ENCODE results near the gene MGST3.
A peak's percentile ranks its signal among the peaks of the same experiment; 100 is the strongest.
"Not testable (repeated sequence)": the region's sequence is repeated elsewhere in the genome, so short reads cannot be mapped to it uniquely, and the experiment has no call there.

Gene MGST3

GRCh38 chr1:165630629-165631341, at the start of gene MGST3:
Gene MGST3 (plus strand): TSS chr1:165631234. CDS start chr1:165649848, 18,614 bp downstream.
- peak; percentile 56 to 99 (median 87) for DNase-seq

- no peak for DNase-seq
Observed at GRCh38 chr1:165581926-165582325, 49.1 kb upstream of the MGST3 start.

- no peak for DNase-seq
Observed at GRCh38 chr1:165586398-165586797, 44.6 kb upstream of the MGST3 start.

DNA sequence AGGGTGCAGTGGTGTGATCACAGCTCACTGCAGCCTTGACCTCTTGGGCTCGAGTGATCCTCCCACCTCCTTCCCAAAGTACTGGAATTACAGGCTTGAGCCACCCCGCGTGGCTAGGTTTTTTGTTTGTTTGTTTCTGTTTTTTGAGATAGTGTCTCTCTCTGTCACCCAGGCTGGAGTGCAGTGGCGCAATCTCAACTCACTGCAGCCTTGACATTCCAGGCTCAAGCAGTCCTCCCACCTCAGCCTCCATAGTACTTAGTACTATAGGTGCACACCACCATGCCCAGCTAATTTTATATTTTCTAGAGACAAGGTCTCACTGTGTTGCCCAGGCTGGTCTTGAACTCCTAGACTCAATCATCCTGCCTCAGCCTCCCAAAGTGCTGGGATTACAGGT, 39.6 kb upstream of the MGST3 start:
- not testable (repeated sequence) for DNase-seq

DNA sequence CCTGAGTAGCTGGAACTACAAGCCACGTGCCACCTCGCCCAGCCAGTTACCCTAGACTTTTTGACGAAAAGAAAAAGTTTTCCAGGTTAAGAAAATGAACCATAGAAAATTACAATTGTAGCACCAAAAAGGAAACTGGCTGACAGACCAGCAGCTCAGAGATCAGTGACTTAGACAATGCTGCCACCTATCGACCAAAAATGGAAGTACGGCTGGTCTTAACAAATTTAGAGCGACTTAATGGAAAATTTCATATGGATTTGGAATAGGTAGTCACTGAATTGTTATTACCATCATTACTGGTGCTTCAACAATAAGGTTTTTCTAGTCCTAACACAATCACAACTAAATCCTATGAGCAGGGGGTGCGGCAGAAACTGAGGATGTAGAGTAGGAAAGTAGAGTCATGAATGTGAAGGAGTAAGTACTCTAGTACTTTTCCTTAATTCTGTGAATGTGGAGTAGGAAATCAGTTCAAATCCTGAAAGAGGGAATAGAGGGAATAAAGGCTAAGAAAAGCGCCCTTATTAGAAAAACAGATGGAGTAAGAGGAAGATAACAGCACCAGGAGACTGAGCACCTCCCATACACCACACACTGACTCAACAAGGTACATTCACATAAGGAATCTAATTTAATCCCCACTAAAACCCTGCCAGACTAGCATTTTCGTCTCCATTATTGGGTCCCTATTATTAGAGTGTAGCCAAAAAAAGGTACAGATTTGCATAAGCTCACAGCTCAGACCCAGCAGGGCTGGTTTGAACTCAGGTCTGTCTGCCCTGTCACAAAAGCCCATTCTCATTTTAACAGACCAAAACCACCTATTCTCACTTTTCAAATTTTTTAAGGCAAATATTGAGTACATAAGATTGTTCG, 37.9 kb upstream of the MGST3 start:
- DNase-seq = peak in 47 of 51 donors; percentile 2 to 82 (median 38)

DNA sequence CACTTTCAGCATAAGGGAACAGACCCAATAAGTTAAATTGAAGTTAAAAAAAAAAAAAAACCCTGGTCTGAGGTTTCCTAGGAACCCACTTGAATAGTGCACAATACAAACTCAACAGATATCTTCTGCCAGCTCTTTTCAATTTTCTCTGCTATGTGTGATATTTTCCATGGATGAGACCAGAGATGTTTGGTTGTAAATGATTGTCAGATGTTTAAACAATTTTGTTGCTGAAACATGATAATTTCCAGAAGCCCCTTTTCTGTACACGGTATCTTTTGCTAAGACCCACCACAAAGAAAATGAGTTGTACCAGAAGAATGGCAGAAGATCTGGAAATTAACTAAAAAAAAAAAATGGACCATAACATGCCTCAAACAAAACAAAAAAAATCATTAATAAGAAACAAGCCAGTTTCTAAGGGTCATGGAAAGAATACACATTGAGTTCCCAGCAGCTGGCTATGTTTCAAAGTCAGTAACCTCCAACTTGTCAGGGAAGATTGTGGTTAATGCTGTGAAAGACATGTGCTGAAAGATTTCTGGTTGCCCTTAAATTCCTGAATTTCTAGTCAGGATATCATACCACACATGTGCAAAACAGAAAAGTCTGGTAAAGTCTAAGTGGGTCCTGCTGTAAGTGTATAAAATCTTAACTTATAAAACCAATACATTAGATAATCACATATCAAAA, 35.6 kb upstream of the MGST3 start:
- DNase-seq = no peak

GRCh38 chr1:165597883-165598675, 33.0 kb upstream of the MGST3 start:
- DNase-seq = peak; percentile 51 to 99 (median 93)

DNA sequence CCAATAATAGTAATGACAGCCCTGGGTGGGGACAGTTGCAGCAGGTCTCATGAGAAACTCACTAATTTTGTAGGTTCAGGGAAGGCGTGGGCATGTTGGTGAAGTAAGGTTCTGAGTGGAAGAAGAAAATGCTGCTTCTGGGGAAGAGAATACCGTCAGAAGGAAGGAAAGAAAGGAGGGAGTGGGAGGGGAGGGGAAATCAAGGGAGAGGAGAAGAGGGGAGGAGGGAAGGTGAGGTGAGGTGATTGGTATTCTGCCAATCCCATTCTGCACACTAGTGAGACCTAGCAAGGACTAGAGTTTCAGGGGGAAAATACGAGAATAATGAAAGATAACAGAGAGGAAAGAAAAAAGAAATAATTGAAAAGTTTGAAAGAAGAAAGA, 32.4 kb upstream of the MGST3 start:
- DNase-seq = no peak

DNA sequence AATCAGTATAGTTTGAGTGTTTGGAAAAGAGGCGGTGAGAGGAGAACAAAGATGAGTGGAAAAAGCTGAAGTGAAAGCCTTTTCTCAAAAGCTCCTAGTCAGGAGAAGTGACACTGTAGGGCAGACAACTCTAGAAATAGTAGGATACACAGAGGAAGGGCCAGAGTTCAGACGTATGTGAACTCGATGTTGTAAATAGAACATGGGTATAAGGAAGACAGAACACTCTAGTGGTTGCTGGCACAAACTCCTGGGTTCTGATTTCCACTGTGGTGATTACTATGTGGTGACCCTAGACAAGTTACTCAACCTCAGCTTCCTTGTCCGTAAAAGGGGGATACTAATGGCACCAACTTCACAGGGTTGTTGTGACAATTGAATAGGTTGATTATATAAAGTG, 30.2 kb upstream of the MGST3 start:
- peak in 9 of 51 donors; percentile 1 to 22 (median 6) for DNase-seq

DNA sequence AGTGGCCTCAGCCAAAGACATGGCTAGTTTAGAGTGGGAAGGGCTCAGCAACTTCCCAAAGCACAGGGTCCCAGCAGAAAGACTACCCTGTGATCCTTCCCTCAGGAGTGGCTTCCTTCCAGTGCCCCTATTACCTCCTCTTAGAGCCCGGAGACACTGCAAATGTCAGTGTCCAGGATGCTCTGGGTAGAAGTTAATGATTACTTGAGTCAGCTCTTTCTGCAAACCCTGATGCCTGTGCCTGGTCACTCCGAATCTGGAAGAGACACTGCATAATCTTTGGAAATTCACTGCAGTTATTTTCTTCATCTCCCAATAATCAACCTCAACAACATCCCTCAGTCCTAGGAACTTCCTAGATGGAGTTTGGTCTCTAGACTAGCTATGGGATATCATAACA, 27.2 kb upstream of the MGST3 start:
- no peak for DNase-seq

DNA sequence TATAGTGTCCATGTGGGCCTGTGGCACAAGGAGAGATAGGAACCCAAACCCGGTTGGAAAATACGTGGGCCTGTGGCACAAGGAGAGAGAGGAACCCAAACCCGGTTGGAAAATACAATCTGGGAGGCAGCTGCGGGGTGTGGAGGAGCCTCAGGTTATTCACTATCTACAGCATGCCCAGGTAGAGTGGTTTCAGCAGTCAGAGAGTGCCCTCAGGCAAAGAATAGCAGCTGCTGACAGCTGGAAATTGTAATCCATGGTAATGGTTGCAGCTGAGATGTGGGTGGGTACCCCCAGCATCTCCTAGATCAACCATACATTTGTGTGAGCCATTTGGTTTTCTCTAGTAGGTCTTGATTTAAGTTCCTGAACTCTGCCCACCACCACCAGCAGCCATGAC, 25.8 kb upstream of the MGST3 start:
- DNase-seq = no peak

- DNase-seq = not testable (repeated sequence)
Observed at GRCh38 chr1:165606676-165607075, 24.4 kb upstream of the MGST3 start.

DNA sequence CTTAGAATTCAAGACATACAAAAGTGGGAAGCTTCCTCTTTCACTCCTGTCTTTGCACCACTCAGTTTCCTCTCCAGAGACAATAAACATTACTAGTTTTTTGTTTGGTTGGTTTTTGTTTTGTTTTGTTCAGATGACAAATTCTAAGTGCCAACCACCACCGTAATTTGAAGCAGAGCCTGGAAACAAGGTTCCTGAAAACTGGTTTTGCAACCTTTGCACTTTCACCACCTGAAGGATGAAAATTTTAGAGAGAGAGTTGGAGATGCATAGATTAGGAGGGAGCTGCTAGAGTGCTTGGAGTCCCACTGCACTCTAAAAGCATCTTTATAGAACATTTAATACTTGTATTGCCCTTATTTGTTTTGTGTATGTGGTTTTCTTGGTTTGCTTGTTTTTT, 20.2 kb upstream of the MGST3 start:
- DNase-seq = no peak

GRCh38 chr1:165612062-165612461, 19.0 kb upstream of the MGST3 start:
- no peak for DNase-seq

DNA sequence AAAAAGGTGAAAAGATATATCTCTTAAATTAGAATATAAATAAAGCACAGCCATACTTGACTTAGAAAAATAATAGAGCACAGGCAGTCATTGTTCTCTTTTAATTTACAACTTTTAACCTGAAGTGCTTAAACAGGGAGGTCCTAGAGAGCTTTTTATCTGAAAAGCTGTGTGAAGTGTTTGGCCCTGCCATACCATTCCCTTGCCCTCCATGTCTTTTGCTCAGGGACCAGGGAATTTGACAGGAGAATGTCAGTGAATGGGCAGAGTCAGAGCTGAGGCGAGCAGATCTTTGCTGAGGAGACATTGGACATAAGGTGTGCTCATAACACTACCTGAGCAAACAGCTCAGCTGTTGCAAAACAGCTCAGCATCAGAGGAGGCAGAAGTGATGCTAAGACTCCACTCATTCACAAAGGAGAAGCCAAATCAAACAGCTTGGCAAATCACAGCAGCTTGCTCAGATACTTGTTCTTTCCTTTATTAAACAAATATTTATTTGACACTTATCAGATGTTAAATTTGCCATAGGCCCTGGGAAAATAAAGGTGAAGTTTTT, 14.9 kb upstream of the MGST3 start:
- no peak for DNase-seq

- no peak for DNase-seq
Observed at GRCh38 chr1:165616987-165617546, 14.0 kb upstream of the MGST3 start.

- DNase-seq = no peak
Observed at GRCh38 chr1:165619647-165620151, 11.3 kb upstream of the MGST3 start.

DNA sequence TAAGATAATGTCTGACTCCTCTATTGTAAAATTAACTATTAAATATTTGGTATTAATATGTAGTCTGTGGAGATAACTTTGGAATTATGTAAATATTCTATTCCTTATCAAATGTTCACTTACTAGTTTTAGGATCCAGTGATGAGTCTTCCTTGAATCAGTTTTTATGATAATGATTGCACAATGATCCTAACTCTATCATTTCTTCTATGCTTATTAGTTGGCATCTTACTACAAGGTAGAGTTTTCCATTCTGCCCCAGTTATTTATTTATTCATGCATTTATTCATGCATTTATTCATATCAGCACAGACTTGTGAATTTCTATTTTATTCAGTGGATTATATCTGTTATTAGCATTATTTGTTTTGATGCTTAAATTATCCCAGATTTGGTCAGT, 7.4 kb upstream of the MGST3 start:
- DNase-seq = no peak

DNA sequence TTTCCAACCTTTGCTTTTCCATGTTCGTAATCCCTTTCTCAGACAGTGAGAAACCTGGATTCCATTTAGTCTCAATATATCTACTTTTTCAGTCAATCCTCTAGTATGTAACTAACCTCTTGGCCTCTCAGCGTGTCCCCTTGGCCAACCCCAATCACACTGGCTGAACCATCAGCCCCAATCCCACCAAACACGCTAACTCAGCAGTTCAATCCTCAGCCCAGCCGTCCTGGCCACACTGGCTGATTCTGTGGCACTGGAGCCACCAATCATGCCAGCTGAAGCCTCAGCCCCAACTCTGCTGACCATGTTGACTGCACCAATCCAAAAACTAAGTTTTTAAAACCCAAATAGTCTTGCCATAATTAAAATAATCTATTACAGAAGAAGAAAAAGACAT, 6.6 kb upstream of the MGST3 start:
- no peak for DNase-seq

GRCh38 chr1:165628147-165628822, 2.7 kb upstream of the MGST3 start:
- no peak for DNase-seq

Data from hypothalamus (tissue), 51 donors.